ENCODE data around the gene MAP1B. TPM values are rescaled to one million over a fixed set of nuclear protein-coding genes. Genes with fewer than 3 reads are reported as not detected.

MAP1B gene
- total RNA-seq, 1 experiment from 2014 or later, result 45.2 TPM

DNA sequence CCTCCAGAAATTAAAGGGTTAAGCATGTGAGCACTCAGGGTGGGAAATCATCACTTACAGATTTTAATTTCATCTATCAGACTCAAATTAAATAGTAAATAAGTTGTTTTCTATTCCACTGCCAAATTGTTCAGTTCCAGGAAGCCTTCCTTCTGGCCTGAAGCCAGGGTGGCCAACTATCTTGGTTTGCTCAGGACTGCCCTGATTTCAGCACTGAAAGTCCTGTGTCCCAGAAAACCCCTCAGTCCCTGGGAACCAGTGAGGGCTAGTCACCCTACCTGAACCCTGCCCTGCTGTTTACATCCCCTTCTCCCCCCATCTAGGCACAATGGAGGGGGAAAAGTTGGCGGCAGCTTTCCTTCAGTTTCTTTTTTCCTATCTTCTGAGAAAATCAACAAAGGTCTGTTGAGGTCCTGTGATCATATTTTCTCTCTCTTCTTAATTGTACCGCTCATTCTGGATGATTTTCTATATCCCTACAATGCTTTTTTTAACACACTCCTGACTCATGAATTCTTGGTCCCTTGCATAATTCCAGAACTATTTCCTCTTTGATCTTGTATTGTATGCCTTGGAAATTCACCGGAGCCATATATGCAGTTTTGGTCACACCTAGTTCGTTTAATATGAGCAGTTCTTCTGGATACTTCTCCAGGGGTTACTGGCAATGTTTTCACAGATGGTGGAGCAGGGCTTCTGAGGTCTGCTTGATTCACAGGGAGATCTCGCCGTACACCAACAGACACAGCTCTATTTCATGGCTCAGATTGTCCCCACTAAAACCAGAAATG, 103.8 kb downstream of the MAP1B start:
- DNase-seq, result peak; percentile 53
- no peaks in the 10 kb centered on the region for H3K27me3 ChIP-seq
- peaks cover 44% of the 10 kb centered on the region for H3K36me3 ChIP-seq
- H3K9me3 ChIP-seq, result no peaks in the 10 kb centered on the region
- H3K4me3 ChIP-seq, result no peak overlapping the region

DNA sequence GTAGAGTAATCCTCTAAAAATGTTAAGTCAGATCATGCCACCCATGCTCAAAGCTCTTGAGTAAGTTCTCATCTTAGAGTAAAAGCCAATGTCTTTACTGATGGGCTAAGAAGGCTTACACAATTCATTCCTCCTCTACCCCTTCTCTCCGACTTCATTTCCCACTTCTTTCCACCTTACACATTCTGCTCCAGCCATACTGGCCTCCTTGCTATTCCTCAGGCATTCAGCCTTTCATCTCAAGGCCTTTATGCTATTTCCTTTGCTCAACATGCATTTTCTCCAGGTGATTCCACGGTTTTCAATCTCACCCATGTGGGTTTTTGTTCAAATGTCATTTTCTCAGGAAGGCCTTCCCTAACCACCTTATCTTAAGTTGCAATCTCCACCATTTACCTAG, 104.9 kb downstream of the MAP1B start:
- no peak for DNase-seq
- H3K27me3 ChIP-seq, result no peaks in the 10 kb centered on the region

DNA sequence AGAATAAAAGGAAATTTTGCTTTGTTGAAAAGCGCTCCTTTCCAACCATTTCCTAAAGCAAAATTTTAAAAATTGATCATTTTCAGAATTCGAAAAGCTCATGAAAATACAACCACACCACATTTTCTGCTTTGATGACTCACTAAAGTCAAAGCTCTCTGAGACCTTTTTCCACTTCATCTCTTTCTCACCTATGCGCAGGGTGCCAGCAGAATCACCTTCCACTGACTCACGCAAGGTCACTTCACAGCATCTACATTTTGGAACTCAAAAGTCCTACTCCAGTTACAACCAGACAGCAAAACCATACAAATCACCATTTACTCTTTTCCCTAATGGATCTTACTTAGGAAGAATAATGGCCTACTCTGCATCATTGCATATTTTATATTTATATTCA, 106.2 kb downstream of the MAP1B start:
- Histone ChIP-seq H3K27me3 (no peaks in the 10 kb centered on the region), H3K4me3 (no peak overlapping the region), H3K36me3 (peaks cover 43% of the 10 kb centered on the region), H3K9me3 (no peaks in the 10 kb centered on the region)
- no peak for DNase-seq

More for the DNA sequence above, 104.9 kb downstream of the MAP1B start:
- Histone ChIP-seq H3K9me3 (no peaks in the 10 kb centered on the region), H3K36me3 (peaks cover 42% of the 10 kb centered on the region), H3K4me3 (no peak overlapping the region)

DNA sequence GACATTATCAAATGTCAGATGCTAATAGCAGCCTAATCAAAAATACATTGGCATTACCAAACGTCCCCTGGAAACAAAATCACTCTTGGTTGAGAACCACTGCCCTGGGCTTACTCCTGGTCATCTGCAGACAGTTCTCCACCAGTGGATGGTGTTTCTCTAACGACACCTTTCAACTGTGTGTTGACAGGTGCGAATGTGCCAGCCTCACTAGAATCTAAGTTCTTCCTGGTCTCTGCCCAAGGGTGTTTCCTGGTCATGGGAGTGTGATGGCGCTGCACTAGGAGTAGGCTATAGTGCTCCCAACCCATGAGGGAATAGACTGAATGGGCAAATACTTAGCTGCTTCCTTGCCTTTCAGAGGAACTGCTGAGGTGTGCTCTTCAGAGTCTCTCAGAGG, 106.9 kb downstream of the MAP1B start:
- Histone ChIP-seq H3K9me3 (no peaks in the 10 kb centered on the region), H3K36me3 (peaks cover 43% of the 10 kb centered on the region), H3K27me3 (no peaks in the 10 kb centered on the region), H3K4me3 (no peak overlapping the region)
- no peak for DNase-seq

DNA sequence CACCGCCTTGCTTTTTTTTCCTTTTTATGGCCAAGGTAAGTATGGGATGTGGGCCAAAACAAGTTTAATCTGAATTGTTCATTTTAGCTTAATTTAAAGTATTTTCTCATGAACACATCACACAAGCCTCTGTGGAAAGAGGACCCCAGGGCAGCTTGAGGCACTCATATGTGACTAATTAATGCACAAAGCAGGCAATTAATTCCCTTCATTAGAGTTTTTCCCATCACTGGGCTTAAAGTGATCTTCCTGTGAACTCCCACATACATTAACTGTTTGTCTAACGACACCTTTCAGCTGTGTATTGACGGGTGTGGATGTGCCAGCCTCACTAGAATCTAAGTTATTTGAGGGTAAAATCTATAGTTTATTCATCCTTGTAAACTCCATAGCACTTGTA, 109.5 kb downstream of the MAP1B start:
- Histone ChIP-seq H3K4me3 (no peak overlapping the region), H3K27me3 (no peaks in the 10 kb centered on the region), H3K9me3 (no peaks in the 10 kb centered on the region), H3K36me3 (peaks cover 62% of the 10 kb centered on the region)
- DNase-seq, result no peak

DNA sequence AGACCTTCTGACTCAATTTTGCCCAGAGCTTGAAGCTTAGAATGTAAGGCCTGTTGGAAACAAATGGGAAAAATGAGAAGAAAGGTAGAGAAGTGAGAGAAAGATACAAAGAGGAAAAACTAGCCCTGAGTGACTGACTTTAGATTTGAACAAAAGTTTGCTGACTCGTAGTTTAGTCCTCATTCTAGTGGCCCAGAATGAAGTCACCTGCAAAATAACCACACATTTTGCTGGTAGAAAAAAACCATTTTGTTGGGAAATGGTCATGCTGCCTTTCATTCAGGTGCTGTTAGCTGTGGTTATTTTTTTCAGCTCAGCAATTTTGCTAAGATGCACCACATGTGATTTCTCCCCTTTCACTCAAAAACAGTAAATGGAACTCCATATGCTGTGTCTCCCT, 113.8 kb downstream of the MAP1B start:
- H3K36me3 ChIP-seq, result peaks cover 82% of the 10 kb centered on the region
- DNase-seq, result no peak
- no peaks in the 10 kb centered on the region for H3K27me3 ChIP-seq
- H3K9me3 ChIP-seq, result no peaks in the 10 kb centered on the region
- no peak overlapping the region for H3K4me3 ChIP-seq

DNA sequence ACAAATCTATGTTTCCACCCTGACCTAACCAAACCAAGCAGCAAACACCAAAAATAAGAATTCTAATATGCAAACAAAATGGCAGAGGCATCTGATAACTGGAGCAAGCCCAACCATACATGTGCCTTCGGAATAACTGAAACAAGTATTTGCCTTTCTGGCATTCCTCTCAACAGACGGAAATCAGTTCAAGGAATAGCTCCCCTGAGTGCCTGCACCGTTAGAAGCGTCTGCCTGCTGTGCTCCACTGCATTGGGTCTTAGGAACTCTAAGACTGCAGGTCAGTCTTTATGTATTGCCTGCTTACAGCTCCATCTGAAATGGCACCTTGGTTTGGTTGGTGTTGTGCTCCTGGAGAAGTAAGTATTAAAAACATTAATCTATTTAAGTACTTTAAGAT, 114.3 kb downstream of the MAP1B start:
- Histone ChIP-seq H3K27me3 (no peaks in the 10 kb centered on the region), H3K9me3 (no peaks in the 10 kb centered on the region), H3K36me3 (peaks cover 83% of the 10 kb centered on the region), H3K4me3 (no peak overlapping the region)
- DNase-seq, result no peak

DNA sequence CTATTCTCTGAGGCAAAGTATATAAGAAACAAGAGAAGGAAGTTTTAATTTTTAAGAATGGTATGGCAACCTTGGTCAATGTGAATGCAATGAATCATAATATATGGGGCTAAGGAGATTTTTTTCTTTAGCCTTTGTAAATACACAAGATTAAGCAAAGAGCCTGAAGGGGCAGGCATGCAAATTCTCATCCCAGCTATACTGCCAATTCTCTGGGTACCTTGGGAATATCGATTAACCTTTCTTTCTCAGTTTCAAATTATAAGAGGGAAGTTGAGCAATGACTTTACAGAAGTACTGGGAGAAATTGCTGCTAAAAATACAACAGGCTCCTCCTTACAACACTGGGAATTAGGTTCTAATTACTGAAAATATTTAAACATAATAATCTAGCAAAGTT, 115.2 kb downstream of the MAP1B start:
- Histone ChIP-seq H3K36me3 (peaks cover 83% of the 10 kb centered on the region), H3K4me3 (no peak overlapping the region), H3K27me3 (no peaks in the 10 kb centered on the region), H3K9me3 (no peaks in the 10 kb centered on the region)
- no peak for DNase-seq

DNA sequence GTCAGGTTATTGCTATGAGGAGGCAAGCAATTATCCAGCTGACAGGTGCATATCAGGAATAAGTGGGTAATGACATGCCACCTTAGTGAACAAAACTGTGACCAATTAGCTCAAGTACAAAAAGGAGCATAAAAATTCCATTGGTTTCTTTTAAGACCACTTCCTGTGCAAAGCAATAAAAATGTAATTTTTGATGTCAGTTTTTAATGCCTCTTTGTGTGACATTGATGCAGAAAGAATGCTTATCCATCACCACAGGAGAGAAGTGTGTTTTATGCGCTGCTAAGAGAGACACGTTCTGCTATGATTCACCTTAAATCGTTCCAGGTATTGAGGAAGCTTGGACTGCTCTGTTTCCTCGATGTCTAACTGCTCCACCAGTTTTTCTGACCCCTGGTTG, 116.1 kb downstream of the MAP1B start:
- no peaks in the 10 kb centered on the region for H3K9me3 ChIP-seq
- no peak overlapping the region for H3K4me3 ChIP-seq
- H3K36me3 ChIP-seq, result peaks cover 83% of the 10 kb centered on the region
- H3K27me3 ChIP-seq, result no peaks in the 10 kb centered on the region
- no peak for DNase-seq

DNA sequence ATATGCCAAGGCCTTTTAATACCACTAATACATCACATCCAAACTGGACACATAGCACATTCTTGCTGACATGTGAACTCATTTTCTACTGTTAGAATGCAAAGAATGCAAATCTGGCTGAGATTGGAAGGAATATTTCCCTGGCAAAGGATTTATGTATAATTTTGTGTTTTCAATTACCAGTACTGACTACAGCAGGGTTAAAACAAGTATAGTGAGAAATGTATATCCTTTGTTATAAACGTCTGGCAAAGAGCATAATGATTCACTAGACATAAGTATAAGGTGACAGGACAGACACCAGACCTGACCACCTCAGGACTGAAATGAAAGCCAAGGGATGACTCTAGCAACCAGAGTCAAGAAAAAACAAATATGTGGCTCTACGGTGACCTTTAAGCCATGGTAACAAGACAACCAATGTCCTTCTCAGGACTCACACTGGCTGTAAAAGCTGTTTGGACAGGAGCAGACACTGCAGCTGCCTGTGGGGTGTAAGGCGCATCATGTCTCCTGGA, 117.7 kb downstream of the MAP1B start:
- no peaks in the 10 kb centered on the region for H3K27me3 ChIP-seq
- peaks cover 73% of the 10 kb centered on the region for H3K36me3 ChIP-seq
- DNase-seq, result peak; percentile 53
- H3K9me3 ChIP-seq, result no peaks in the 10 kb centered on the region
- H3K4me3 ChIP-seq, result no peak overlapping the region

DNA sequence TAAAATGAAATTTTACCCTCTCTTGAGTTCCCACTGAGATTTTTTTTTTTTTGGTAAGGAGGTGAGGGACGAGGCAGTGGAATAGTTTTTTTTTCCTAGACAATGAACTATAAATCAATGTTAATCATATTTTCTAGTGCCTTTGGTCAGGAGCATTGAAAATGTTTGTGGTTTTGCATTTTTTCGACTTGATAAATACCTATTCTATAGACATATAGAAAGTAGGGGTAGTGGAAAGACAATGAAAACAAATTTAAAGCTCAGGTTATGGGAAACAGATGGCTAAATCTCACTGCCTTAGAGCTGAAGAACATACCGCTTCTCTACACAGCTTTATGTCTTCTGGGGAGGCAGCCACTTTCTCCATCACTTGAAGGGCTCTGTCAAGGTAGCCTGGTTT, 118.5 kb downstream of the MAP1B start:
- no peaks in the 10 kb centered on the region for H3K27me3 ChIP-seq
- H3K9me3 ChIP-seq, result no peaks in the 10 kb centered on the region
- peaks cover 73% of the 10 kb centered on the region for H3K36me3 ChIP-seq
- no peak for DNase-seq
- no peak overlapping the region for H3K4me3 ChIP-seq

DNA sequence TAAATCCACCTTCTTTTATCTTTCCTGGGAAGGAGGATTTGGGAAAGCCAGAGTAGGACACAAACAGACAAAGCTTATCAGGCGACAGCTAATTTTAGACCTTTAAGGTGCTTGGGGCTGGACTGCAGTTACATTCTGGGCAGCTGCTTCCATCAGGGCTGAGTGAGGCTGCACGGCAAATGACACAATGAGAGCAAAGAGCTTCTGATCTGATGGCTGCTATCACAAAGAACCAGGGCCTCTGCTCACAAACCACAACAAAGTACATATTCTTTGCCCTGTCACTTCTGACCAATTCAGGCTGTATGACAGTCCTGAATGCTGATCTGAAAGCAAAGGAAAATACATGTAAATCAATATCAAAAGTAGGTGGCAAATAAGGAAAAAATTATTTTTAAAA, 119.7 kb downstream of the MAP1B start:
- Histone ChIP-seq H3K27me3 (no peaks in the 10 kb centered on the region), H3K36me3 (peaks cover 75% of the 10 kb centered on the region), H3K4me3 (no peak overlapping the region), H3K9me3 (no peaks in the 10 kb centered on the region)
- DNase-seq, result no peak

DNA sequence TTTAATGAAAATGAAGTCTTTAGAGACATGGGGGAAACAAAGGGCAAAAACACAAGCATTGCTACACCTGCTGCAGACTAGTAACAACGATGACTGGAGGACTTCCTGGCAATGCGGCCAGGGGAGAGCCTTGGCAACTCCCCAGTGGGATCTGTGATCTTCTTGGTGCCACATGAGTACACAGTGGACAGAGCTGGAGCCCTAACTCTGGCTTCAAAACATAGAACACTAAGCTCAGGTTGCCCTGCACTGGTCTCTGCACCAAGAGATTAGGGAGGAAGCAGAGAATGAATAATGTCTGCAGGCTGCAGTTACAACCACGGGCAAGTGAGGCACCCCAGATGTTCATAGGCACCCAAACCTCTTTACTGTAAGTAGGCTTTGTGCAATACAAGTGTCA, 121.7 kb downstream of the MAP1B start:
- H3K36me3 ChIP-seq, result peaks cover 71% of the 10 kb centered on the region
- no peaks in the 10 kb centered on the region for H3K9me3 ChIP-seq
- no peak overlapping the region for H3K4me3 ChIP-seq
- DNase-seq, result no peak
- no peaks in the 10 kb centered on the region for H3K27me3 ChIP-seq

DNA sequence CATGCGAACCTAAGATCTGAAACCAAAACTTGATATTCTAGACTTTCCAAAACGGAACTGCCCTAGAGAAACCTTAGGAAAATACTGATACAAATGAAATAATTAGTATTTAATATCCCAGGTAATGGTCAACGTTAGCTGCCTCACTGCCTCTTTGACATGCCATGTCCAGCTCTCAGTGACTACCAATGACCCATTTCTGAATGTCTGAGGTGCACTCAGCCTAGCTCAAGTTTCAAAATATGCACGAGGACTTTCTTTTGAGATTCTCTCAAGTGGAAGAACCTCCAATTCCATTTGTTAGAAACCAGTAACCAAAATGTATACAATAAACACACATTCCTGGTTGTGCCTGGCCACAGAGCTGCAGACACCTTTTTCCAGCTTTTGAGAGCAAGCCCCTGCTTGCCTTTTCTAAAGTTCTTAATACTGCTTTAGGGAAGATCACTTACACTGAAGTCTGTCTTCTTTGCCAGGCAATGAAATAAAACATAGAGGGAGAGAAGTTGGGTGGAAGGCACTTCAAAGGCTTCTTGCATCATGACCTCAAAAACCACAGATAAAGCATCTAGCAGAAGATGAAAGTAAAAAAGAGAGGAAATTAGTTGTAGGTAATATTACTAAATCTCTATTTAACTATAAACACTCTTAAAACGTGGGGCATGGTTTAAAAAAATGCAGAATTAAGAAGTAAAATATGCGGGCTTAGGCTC, 124.9 kb downstream of the MAP1B start:
- Histone ChIP-seq H3K9me3 (no peaks in the 10 kb centered on the region), H3K27me3 (no peaks in the 10 kb centered on the region), H3K4me3 (no peak overlapping the region), H3K36me3 (peaks cover 62% of the 10 kb centered on the region)
- no peak for DNase-seq

DNA sequence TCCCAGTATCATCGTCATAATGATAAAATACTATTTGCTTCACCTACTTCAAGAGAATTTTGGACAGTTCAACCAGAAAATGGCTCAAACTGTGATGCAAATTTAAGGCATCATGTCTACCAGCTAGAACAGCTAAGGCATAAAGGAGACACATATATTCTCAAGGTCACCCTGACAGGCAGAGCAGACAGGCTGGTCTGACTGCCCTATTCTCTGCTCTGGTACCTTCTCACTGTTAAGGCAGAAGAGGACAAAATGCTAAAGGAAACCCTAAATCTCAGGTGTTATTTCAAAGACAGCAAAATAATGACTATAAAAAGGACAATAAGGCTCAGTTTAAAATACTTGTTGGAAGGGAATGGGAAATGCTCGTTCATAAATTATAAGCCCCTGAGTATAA, 125.6 kb downstream of the MAP1B start:
- Histone ChIP-seq H3K9me3 (no peaks in the 10 kb centered on the region), H3K27me3 (no peaks in the 10 kb centered on the region)
- DNase-seq, result no peak

DNA sequence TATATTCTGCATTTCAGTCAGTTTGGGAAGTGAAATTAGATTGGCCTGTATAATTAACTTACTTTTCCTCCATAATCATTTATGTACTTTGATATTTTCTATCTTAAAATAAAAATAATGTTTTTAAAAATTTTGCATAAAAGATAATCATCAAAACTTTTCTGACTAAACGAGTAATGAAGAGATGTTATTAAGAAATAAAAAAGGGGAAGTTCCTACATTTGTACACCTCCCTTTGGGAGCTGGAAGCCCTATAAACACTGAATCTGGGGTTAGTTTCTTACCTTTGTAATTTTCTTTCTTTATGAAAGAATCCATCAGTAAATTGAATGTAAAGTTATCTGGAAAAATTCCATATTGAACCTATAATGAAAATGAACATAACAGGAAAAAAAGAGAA, 126.6 kb downstream of the MAP1B start:
- H3K9me3 ChIP-seq, result no peaks in the 10 kb centered on the region
- H3K4me3 ChIP-seq, result no peak overlapping the region
- H3K36me3 ChIP-seq, result peaks cover 56% of the 10 kb centered on the region
- H3K27me3 ChIP-seq, result no peaks in the 10 kb centered on the region
- DNase-seq, result no peak

More for the DNA sequence above, 125.6 kb downstream of the MAP1B start:
- Histone ChIP-seq H3K4me3 (no peak overlapping the region), H3K36me3 (peaks cover 62% of the 10 kb centered on the region)

DNA sequence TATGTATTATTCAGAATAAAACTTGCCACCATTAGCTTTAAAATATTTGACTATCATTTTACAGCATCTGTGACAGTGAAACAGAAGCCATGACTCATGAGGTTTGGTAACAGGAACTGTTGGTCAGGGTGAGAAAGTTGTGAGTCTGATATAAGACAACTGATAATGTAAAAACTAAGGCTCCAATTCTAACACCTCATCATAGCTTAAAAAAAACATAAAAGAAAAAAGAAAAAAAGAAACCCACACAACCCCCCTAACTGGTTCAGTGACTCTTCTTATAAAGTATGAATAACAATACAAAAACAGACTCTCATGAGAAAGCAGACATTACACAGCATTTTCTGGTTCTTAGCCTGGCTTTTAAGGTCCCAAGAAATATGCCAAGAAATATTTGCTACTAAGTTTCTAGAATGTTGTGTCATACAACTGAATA, 127.0 kb downstream of the MAP1B start:
- DNase-seq, result no peak
- H3K27me3 ChIP-seq, result no peaks in the 10 kb centered on the region
- no peaks in the 10 kb centered on the region for H3K9me3 ChIP-seq
- H3K4me3 ChIP-seq, result no peak overlapping the region
- peaks cover 56% of the 10 kb centered on the region for H3K36me3 ChIP-seq

DNA sequence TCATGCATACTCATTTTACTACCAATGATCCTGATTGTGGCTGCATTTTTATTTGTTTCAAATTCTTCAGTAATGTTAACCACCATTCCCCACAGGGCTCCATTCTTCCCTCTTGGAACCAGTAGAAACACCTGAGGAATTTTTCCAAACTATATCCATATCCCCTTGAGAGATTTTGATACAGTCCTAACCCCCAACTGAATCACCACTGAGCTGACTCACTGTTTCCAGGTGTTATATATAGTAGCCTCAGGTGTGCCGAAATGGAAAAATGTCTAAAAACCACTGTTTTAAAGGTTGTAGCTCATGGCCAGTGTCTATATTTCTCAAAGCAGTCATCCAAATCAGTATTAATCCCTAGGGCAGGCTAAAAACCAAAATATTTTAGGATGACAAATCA, 127.6 kb downstream of the MAP1B start:
- peaks cover 56% of the 10 kb centered on the region for H3K36me3 ChIP-seq
- no peaks in the 10 kb centered on the region for H3K27me3 ChIP-seq
- DNase-seq, result no peak
- H3K9me3 ChIP-seq, result no peaks in the 10 kb centered on the region
- H3K4me3 ChIP-seq, result no peak overlapping the region
